Activated naive CD8-positive, alpha-beta T cell treated with anti-CD3 and anti-CD28 coated beads, Interleukin-2, amount 50 U/mL, for 24 hours (primary cell): Measurements from ENCODE around the gene ARL13B.
"Not testable (repeated sequence)": the region's sequence is repeated elsewhere in the genome, so short reads cannot be mapped to it uniquely, and the experiment has no call there.

ENCODE experiments used
- ATAC-seq: fragments of 150-1000 bp; cut with Tn5 transposase; one replicate; pipeline ENCODE4 v1.10.0; 2021
- DNase-seq: peaks from one replicate; pipeline ENCODE4 v3.0.0; 2021
- H3K27ac Mint-ChIP-seq: one replicate; pipeline ENCODE4 v1.8.0; 2021; ENCODE audit warnings: mild to moderate bottlenecking, mixed read lengths
- H3K27me3 Mint-ChIP-seq: one replicate; pipeline ENCODE4 v1.8.0; 2021; ENCODE audit warnings: mixed read lengths
- H3K36me3 Mint-ChIP-seq: one replicate; pipeline ENCODE4 v1.8.0; 2021; ENCODE audit warnings: low read depth, mixed read lengths
- H3K4me1 Mint-ChIP-seq: one replicate; pipeline ENCODE4 v1.8.0; 2021; ENCODE audit warnings: mixed read lengths
- H3K4me3 Mint-ChIP-seq: one replicate; pipeline ENCODE4 v1.8.0; 2021; ENCODE audit warnings: mild to moderate bottlenecking, moderate library complexity, mixed read lengths
- H3K9me3 Mint-ChIP-seq: one replicate; pipeline ENCODE4 v1.8.0; 2021; ENCODE audit warnings: mixed read lengths

Gene ARL13B

DNA sequence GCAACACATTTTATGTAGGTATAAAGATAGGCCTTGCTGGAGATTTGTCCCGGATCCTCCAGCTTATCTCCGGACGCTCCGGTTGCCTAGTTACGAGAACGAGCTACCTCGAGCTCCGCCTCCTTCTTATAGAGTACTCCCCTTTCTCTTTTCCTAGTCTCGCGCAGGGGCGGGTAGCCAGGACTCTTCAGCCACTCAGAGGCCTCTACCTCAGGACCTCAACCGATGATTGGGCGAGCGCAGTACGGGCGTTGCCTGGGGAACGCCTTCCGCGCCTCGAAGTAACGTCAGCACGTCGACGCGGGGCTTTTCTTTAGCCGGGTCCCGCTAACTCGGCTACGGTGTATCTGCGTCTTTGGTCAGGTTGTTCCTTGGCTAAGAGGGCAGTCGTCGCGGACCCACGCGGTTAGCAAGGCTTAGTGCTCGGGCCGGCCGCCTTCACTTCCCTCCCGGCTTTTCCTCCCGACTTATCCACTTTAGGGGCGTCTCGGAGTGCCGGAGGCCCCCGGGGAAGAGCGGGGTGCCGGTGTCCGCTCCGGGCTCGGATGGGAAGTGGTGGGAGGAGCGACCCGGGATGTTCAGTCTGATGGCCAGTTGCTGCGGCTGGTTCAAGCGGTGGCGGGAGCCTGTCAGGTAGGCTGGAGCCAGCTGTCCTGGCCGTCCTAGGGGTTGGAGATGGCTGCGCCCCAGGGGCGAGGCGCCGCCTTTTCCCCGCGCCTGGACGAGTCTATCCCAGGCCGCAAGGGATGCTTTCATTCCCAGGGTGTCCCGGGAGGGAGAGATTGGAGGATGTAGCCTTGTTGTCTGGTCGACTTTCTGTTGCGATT lies at the start of gene ARL13B:
ARL13B (plus strand) TSS at position 306 of the 827 bp plus-strand sequence; CDS start at position 575, 269 bp downstream.
- Mint-ChIP-seq H3K27me3 (no peaks in the 10 kb centered on the region), H3K9me3 (no peaks in the 10 kb centered on the region), H3K4me3 (peak within 1 kb of the TSS; percentile 85), H3K4me1 (peaks cover 20% of the 10 kb centered on the region), H3K36me3 (no peaks in the 10 kb centered on the region), H3K27ac (peak within 1 kb of the TSS; percentile 24)
- DNase-seq (peak; percentile 90), ATAC-seq (peak; percentile 100)

DNA sequence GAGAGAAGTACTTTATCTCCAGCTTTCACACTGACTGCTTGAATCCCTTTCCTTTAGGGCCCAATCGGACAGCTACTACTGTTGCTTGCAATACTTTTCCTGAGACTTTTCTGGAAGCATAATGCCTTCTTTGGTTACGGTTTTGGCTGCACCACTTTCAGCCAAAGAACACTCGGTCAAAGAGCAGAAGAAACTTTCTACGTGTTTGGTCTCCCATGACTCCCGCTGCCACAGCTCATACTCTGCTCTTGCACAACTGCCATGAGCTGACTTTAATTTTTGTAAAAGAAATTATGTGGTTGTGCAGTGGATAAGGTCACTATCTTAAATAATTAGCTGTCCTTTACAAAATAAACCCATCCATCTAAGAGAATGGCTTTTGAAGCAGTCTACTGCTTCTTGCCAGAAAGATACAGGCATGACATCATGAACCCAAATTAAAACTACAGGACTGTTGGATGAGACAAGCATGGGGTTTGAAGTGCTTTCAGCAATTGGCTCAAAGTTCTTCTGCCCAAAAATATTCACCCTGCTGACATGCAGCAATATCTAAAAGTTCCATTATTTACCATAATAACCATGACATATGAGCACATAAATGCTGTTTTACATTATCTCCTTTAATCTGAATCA lies 48.2 kb upstream of the ARL13B start:
- ATAC-seq (no peak), DNase-seq (no peak)
- H3K27ac Mint-ChIP-seq = no peak overlapping the region
- no peaks in the 10 kb centered on the region for H3K9me3 Mint-ChIP-seq
- H3K4me3 Mint-ChIP-seq = no peak overlapping the region
- no peaks in the 10 kb centered on the region for H3K36me3 Mint-ChIP-seq
- no peaks in the 10 kb centered on the region for H3K27me3 Mint-ChIP-seq
- no peaks in the 10 kb centered on the region for H3K4me1 Mint-ChIP-seq

DNA sequence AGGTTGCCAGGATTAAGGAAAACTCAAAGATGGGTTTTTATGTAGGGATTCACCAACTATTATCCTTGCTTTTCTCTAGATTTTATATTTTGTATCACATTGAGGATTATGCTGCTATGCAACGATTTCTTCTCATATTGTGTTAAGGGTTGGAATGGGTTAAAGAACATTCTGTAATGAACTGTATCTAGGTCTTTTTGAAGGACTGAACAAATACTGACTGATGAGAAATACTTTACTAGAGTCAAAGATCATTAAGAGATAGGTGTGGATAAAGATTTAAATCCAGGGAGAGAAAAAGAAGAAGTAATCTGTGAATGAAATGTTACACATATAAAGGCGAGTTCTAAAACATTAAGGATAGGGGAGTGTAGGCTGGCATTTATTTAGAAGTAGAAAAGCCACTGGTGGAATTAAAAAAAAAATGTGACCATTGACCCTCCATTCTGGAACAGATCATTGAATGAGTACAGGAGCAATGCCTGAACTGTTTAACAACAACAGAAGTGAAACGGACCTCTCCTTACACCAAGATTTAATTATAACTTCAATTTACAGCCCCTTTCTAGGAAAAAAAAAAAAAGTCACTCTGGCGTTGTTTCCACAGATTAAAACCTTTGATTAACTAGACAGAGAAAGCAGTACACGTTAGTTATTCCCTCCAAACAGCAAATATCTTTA lies 45.4 kb upstream of the ARL13B start:
- Mint-ChIP-seq H3K27ac (no peak overlapping the region), H3K27me3 (no peaks in the 10 kb centered on the region), H3K4me1 (no peaks in the 10 kb centered on the region), H3K4me3 (no peak overlapping the region), H3K36me3 (no peaks in the 10 kb centered on the region), H3K9me3 (no peaks in the 10 kb centered on the region)
- no peak for ATAC-seq
- no peak for DNase-seq

DNA sequence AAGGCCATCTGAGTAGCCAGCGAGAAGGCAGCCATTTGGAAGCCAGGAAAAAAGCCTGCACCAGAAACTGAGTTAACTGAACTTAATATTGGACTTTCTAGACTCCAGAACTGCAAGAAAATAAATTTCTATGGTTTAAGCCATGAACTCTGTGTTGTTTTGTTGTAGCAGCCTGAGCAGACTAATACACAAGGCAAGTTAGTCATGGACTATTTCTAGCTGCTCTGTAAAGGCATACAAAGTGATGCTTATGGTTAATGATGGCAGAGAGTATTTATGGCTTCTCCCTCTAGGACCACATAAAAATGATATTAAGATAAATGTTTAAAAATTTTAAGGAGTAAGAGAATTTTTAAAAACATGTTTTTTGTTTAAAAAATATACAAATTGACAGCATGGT lies 43.4 kb upstream of the ARL13B start:
- H3K4me1 Mint-ChIP-seq = no peaks in the 10 kb centered on the region

DNA sequence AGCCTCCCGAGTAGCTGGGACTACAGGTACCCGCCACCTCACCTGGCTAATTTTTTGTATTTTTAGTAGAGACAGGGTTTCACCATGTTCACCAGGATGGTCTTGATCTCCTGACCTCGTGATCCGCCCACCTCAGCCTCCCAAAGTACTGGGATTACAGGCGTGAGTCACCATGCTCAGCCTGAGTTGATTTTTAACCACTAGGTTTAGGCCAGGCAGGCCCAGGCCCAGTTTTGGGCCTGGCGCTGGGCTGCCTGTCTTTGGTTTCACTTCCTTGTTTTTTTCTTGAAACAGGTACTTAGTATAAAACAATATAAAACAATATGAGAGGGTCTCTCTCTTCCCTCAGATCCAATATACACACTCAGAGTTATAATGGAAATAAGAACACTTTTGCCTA lies 42.5 kb upstream of the ARL13B start:
- DNase-seq, H3K9me3 Mint-ChIP-seq, H3K4me3 Mint-ChIP-seq, H3K27ac Mint-ChIP-seq, H3K36me3 Mint-ChIP-seq, H3K4me1 Mint-ChIP-seq, ATAC-seq, H3K27me3 Mint-ChIP-seq: not testable (repeated sequence)

More for the DNA sequence above, 43.4 kb upstream of the ARL13B start:
- Mint-ChIP-seq H3K27ac (no peak overlapping the region), H3K27me3 (no peaks in the 10 kb centered on the region), H3K9me3 (no peaks in the 10 kb centered on the region), H3K4me3 (no peak overlapping the region), H3K36me3 (no peaks in the 10 kb centered on the region)
- ATAC-seq (no peak), DNase-seq (no peak)

DNA sequence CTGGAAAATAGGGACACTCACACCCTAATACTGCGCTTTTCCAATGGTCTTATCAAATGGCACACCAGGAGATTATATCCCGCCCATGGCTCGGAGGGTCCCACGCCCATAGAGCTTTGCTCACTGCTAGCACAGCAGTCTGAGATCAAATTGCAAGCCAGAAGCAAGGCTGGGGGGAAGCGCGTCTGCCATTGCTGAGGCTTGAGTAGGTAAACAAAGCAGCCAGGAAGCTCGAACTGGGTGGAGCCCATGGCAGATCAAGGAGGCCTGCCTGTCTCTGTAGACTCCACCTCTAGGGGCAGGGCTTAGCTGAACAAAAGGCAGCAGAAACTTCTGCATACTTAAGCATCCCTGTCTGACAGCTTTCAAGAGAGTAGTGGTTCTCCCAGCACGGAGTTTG lies 30.0 kb upstream of the ARL13B start:
- not testable (repeated sequence) for ATAC-seq, H3K27me3 Mint-ChIP-seq, H3K4me1 Mint-ChIP-seq, H3K4me3 Mint-ChIP-seq, DNase-seq, H3K36me3 Mint-ChIP-seq, H3K9me3 Mint-ChIP-seq, H3K27ac Mint-ChIP-seq

DNA sequence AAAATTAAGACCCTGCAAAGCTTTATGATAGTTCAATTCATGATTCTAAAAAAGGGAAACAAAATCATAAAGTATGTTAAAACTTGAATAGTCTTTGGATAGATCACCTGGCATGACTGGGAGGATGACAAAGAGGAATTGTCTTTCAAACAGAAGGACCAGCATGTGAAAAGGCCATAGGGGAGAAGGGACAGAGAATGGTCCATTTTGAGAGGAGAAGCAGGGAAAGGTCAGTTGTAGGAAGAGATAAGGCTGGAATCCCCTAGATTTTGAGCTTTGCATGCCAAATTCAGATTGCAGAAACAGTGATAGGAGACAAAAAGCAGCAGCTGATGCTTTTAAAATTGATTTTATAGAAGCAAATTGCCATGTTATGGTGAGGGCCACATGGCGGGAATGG lies 18.9 kb upstream of the ARL13B start:
- H3K27ac Mint-ChIP-seq = no peak overlapping the region
- H3K36me3 Mint-ChIP-seq = no peaks in the 10 kb centered on the region
- ATAC-seq = no peak
- no peak for DNase-seq
- no peak overlapping the region for H3K4me3 Mint-ChIP-seq
- no peaks in the 10 kb centered on the region for H3K9me3 Mint-ChIP-seq
- H3K27me3 Mint-ChIP-seq = peaks cover 5% of the 10 kb centered on the region
- no peaks in the 10 kb centered on the region for H3K4me1 Mint-ChIP-seq

DNA sequence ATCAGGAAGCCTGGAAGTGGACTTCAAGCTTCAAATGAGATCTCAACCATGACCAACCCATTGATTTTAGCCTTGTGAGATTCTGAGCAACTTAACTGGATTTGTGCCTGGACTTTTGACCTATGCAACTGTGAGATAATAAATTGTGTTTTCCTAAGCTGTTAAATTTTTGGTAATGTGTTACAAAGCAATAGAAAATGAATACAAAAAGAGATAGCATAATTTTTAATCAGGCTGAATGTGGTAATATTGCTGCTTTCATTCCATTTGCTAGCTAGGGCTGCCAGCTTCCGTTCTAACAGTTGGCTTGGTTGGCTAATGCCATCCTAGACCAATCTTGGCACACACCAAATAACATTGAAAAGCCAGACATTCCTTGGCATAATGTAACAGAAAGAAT lies 18.5 kb upstream of the ARL13B start:
- no peak for DNase-seq
- no peaks in the 10 kb centered on the region for H3K36me3 Mint-ChIP-seq
- no peaks in the 10 kb centered on the region for H3K9me3 Mint-ChIP-seq
- no peak overlapping the region for H3K27ac Mint-ChIP-seq
- no peak overlapping the region for H3K4me3 Mint-ChIP-seq
- no peaks in the 10 kb centered on the region for H3K4me1 Mint-ChIP-seq
- no peak for ATAC-seq
- peaks cover 4% of the 10 kb centered on the region for H3K27me3 Mint-ChIP-seq

DNA sequence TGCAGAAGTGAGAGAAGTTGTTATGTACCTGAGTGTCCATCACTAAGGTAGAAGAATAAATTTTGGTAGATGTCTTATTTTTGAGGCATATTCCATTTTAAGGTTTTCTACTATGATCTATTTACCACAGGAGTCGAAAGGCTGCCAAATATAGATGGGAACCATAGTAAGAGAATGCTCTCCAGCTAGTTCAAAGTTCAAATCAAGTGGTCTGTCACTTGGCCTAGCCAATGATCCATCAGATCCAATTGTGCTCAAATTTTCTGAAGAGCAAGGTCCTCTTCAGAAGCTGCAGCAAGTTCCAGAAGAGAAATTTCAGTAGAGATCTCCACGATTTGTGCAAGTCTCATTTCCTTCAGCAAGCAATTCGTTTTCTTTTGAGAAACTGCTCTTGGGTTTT lies 17.2 kb upstream of the ARL13B start:
- Mint-ChIP-seq H3K4me3 (no peak overlapping the region), H3K4me1 (no peaks in the 10 kb centered on the region), H3K9me3 (no peaks in the 10 kb centered on the region), H3K36me3 (no peaks in the 10 kb centered on the region), H3K27me3 (peaks cover 2% of the 10 kb centered on the region), H3K27ac (no peak overlapping the region)
- no peak for ATAC-seq
- DNase-seq = no peak

DNA sequence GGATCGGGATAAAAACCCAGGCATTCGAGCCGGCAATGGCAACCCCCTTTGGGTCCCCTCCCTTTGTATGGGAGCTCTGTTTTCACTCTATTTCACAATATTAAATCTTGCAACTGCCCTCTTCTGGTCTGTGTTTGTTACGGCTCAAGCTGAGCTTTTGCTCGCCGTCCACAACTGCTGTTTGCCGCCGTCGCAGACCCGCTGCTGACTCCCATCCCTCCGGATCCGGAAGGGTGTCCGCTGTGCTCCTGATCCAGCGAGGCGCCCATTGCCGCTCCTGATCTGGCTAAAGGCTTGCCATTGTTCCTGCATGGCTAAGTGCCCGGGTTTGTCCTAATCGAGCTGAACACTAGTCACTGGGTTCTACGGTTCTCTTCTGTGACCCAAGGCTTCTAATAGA lies 14.8 kb upstream of the ARL13B start:
- not testable (repeated sequence) for H3K9me3 Mint-ChIP-seq, ATAC-seq, H3K27ac Mint-ChIP-seq, H3K4me3 Mint-ChIP-seq, H3K4me1 Mint-ChIP-seq, H3K36me3 Mint-ChIP-seq, H3K27me3 Mint-ChIP-seq, DNase-seq

DNA sequence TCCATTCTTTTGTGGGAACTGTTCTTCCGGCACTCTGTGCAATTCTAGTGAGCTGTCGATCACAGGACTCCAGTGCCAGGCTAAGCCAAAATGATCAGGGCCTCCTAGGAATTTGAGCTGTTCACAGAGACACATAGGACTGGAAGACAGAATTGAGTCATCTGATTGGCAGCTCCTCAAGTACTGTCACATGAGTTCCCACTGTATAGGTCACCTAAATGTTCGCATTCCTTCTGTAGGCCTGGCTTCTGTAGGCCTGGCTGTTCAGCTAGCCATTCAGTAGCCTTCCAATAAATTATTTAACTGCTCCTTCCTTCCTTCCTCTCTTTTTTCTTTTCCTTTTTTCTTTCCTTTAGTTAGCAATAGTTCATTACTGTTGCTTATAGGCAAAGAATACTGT lies 10.5 kb upstream of the ARL13B start:
- ATAC-seq (no peak), DNase-seq (no peak)
- Mint-ChIP-seq H3K36me3 (no peaks in the 10 kb centered on the region), H3K27ac (no peak overlapping the region), H3K4me1 (peaks cover 11% of the 10 kb centered on the region), H3K9me3 (no peaks in the 10 kb centered on the region), H3K27me3 (peaks cover 16% of the 10 kb centered on the region), H3K4me3 (no peak overlapping the region)

DNA sequence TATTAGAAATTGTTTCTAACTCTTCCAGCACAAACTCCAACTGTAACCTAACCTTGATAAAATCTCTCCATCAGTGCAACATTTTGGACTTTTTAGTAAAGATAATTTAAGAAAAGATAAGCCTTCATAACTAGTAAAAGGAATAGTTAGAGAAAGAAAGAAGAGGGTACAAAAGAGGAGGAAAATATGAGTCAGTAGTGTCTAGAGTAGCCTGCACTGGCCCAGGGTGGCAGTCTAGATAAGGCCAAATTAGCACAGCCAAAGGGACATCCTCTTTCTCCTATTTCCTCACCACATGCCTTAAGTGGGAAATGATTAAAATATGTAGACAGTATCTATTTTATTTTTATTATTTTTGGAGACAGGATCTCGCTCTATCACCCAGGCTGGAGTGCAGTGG lies 10.0 kb upstream of the ARL13B start:
- Mint-ChIP-seq H3K9me3 (no peaks in the 10 kb centered on the region), H3K27ac (no peak overlapping the region), H3K36me3 (no peaks in the 10 kb centered on the region), H3K4me1 (peaks cover 11% of the 10 kb centered on the region), H3K27me3 (peaks cover 16% of the 10 kb centered on the region), H3K4me3 (no peak overlapping the region)
- ATAC-seq (no peak), DNase-seq (no peak)

DNA sequence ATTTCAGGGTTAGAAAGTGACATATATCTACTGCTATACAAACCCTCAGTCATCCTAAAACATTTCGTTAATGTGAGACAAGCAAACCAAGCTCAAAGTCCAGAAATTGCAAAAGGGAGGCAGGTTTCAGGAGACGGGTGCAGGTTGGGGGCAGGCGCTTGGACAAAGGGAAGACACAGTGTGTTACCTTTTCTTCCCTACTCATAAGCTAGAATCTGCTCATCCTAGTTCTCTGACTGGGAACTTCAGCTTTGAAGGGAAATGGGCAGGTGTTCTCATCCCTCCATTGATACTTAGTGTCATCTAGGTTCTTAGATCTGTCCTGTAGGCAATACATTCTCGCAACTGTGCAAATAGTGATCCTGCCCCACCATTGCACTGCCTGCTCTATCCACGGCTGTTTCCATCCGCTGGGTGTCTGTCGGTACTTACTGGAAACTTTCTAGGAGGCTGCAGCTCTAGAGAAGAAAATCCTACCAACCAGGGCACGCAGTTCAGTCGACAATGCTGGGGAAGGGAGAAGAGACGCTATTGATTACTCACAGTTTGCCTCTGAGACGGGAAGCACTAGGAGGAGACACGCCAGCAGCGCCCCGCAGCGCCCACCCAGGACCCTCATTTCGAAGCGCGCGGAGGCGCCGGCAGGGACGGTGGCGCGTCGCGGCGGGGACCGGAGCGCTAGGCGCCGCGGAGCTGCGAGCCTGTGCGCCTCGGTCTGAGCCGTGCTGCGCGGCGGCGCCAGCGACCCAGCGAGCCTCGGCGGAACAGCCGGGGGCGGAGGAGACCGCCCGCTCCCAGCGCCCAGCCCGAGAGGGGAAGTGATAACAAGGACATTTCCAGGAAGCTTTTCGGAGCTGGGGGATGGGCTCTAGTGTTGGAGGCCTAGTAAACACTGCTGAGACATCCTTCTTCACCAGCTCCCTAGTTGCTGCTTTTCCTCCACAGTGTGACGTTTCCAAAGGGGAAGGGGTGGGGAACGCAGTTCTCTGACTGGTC lies 6.5 kb upstream of the ARL13B start, which contains the start of gene PROS1:
PROS1 (minus strand) TSS at position 766 of the 996 bp plus-strand sequence; CDS start at position 619, 147 bp downstream.
- DNase-seq (peak; percentile 58), ATAC-seq (peak; percentile 92)
- no peaks in the 10 kb centered on the region for H3K9me3 Mint-ChIP-seq
- peaks cover 16% of the 10 kb centered on the region for H3K27me3 Mint-ChIP-seq
- peak within 1 kb of the TSS; percentile 79 for H3K4me3 Mint-ChIP-seq
- H3K27ac Mint-ChIP-seq = peak within 1 kb of the TSS; percentile 52
- no peaks in the 10 kb centered on the region for H3K36me3 Mint-ChIP-seq
- H3K4me1 Mint-ChIP-seq = peaks cover 11% of the 10 kb centered on the region

DNA sequence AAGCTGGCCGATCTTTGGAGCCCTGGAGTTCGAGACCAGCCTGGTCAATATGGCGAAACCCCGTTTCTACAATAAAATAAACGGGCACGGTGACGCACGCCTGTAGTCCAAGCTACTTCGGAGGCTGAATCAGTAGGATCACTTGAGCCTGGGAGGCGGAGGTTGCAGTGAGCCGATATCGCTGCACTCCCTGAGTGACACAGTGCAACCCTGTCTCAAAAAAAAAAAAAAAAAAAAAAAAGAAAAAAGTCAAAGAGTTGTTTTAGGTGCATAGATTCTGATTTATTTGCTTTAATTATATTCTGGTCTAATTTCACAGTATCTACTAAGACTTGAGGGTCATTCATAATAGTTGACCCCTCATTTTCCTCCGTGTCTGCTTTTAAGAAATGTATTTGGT lies 1.7 kb downstream of the ARL13B start:
- ATAC-seq (no peak), DNase-seq (no peak)
- Mint-ChIP-seq H3K4me1 (peaks cover 20% of the 10 kb centered on the region), H3K4me3 (peak overlapping the region; percentile 85), H3K9me3 (no peaks in the 10 kb centered on the region), H3K36me3 (no peaks in the 10 kb centered on the region), H3K27me3 (no peaks in the 10 kb centered on the region), H3K27ac (no peak overlapping the region)
